Caco-2 (cell line): ENCODE results near the gene RIPK3. TPM values are rescaled to one million over a fixed set of nuclear protein-coding genes. Genes with fewer than 3 reads are reported as not detected.

Experiments used
- BruUV-seq: library from RNA; stranded (reverse); fragments of 400-500 nt; replicated peaks from 2 replicates; lab custom pipeline; 2021; lab: Mats Ljungman, UMichigan
- CTCF ChIA-PET: fragments of 300-600 bp; sonication (Branson Sonifier 250); formaldehyde crosslinking; loops from one replicate; lab custom pipeline; 2022; ENCODE audit warnings: antibody characterized with exemption; lab: Charles Lee
- POLR2A ChIA-PET: fragments of 300-600 bp; sonication (Branson Sonifier 250); formaldehyde crosslinking; loops from one replicate; lab custom pipeline; 2022; ENCODE audit warnings: antibody characterized with exemption; lab: Charles Lee
- DNase-seq, 2 experiments: peaks; one replicate each; pipeline versions ENCODE4 v3.0.0 to v3.0.0-alpha.2; 2020 to 2022
- H3K27me3 ChIP-seq: replicated peaks from 2 replicates; pipeline ENCODE4 v1.6.0; 2011; ENCODE audit warnings: low read length; ENCODE audit not compliant: control insufficient read depth, insufficient read depth
- H3K36me3 ChIP-seq: 2 replicates; pipeline ENCODE4 v1.5.1; 2011; ENCODE audit warnings: low read length; ENCODE audit not compliant: control insufficient read depth, insufficient read depth
- H3K4me1 ChIP-seq: fragments of 250-450 bp; sonication (Bioruptor Pico); 2 replicates; pipeline ENCODE4 v1.5.1; 2020; ENCODE audit warnings: mild to moderate bottlenecking
- H3K4me3 ChIP-seq: 2 replicates; pipeline ENCODE4 v1.5.1; 2011; ENCODE audit warnings: low read depth, mild to moderate bottlenecking, control low read depth, low read length
- H3K9me3 ChIP-seq: fragments of 250-450 bp; sonication (Bioruptor Pico); 2 replicates; pipeline ENCODE4 v1.5.1; 2020; ENCODE audit warnings: mild to moderate bottlenecking, moderate library complexity
- H3K27ac Mint-ChIP-seq: one replicate; pipeline ENCODE4 v1.8.0; 2022; ENCODE audit warnings: mixed read lengths; ENCODE audit not compliant: unreplicated experiment
- H3K27me3 Mint-ChIP-seq: one replicate; pipeline ENCODE4 v1.8.0; 2022; ENCODE audit warnings: mixed read lengths; ENCODE audit not compliant: insufficient read depth, unreplicated experiment
- H3K36me3 Mint-ChIP-seq: one replicate; pipeline ENCODE4 v1.8.0; 2022; ENCODE audit warnings: mild to moderate bottlenecking, mixed read lengths; ENCODE audit not compliant: insufficient read depth, unreplicated experiment
- H3K4me1 Mint-ChIP-seq: one replicate; pipeline ENCODE4 v1.8.0; 2022; ENCODE audit warnings: low read depth, mixed read lengths; ENCODE audit not compliant: unreplicated experiment
- H3K4me3 Mint-ChIP-seq: one replicate; pipeline ENCODE4 v1.8.0; 2022; ENCODE audit warnings: mild to moderate bottlenecking, moderate library complexity, mixed read lengths; ENCODE audit not compliant: unreplicated experiment
- H3K9me3 Mint-ChIP-seq: one replicate; pipeline ENCODE4 v1.8.0; 2022; ENCODE audit warnings: mixed read lengths; ENCODE audit not compliant: unreplicated experiment
- intact Hi-C: fragments of 100-400 bp; cut with micrococcal nuclease; formaldehyde crosslinking; loops from one replicate; pipeline ENCODE4 v1.10.0; 2022; ENCODE audit not compliant: unreplicated experiment
- total RNA-seq: library from RNA; stranded (reverse); gene quantifications from 2 replicates; pipeline ENCODE4 v1.2.3, GENCODE V29; 2022
- TF ChIP-seq, protein P1 (sequence below), 2 experiments: fragments of 200-600 bp in 1 of 2; IDR thresholded peaks; 1 replicate in 1 of 2; 2 replicates in 1 of 2; pipeline versions ENCODE4 v1.5.1 to v1.8.0; 2011 to 2022; ENCODE audit warnings: antibody characterized with exemption in 1 of 2, control low read depth in 1 of 2, inconsistent platforms in 1 of 2, low read depth in 1 of 2, low read length in 1 of 2, mild to moderate bottlenecking in 1 of 2, moderate library complexity in 1 of 2; ENCODE audit not compliant: insufficient read depth in 1 of 2, severe bottlenecking in 1 of 2, unreplicated experiment in 1 of 2

RIPK3 gene
- total RNA-seq, 1 experiment from 2014 or later = 1.5 TPM

DNA sequence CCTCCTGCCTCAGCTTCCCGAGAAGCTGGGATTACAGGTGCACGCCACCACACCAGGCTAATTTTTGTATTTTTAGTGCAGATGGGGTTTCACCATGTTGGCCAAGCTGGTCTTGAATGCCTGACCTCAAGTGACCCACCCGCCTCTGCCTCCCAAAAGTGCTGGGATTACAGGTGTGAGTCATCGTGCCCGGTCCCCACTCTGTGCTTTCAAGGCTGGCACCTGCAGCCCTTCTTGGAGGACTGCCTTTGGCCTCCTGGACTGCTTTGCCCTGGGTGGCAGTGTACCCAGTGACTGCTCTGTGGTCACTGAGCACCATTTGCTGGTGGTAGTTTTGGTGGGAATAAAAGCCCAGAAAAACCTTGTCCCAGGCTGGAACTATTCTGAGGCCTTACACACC lies 52.8 kb downstream of the RIPK3 start:
- no peaks in the 10 kb centered on the region for H3K4me1 Mint-ChIP-seq
- H3K27ac Mint-ChIP-seq = no peak overlapping the region
- H3K36me3 Mint-ChIP-seq = peaks cover 2% of the 10 kb centered on the region
- ChIA-PET POLR2A (no interaction called here), CTCF (no interaction called here)
- TF ChIP-seq, protein P1, sequence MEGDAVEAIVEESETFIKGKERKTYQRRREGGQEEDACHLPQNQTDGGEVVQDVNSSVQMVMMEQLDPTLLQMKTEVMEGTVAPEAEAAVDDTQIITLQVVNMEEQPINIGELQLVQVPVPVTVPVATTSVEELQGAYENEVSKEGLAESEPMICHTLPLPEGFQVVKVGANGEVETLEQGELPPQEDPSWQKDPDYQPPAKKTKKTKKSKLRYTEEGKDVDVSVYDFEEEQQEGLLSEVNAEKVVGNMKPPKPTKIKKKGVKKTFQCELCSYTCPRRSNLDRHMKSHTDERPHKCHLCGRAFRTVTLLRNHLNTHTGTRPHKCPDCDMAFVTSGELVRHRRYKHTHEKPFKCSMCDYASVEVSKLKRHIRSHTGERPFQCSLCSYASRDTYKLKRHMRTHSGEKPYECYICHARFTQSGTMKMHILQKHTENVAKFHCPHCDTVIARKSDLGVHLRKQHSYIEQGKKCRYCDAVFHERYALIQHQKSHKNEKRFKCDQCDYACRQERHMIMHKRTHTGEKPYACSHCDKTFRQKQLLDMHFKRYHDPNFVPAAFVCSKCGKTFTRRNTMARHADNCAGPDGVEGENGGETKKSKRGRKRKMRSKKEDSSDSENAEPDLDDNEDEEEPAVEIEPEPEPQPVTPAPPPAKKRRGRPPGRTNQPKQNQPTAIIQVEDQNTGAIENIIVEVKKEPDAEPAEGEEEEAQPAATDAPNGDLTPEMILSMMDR (IDR thresholded peaks at IDR 0.05; ENCODE audit: insufficient read depth in 1 of 2, low read depth in 1 of 2, low read length in 1 of 2, severe bottlenecking in 1 of 2, unreplicated experiment in 1 of 2) = no peak
- BruUV-seq = no TSS peak
- no peaks in the 10 kb centered on the region for H3K27me3 Mint-ChIP-seq
- H3K9me3 ChIP-seq = no peaks in the 10 kb centered on the region
- H3K9me3 Mint-ChIP-seq = no peaks in the 10 kb centered on the region
- H3K36me3 ChIP-seq = no peaks in the 10 kb centered on the region
- no peaks in the 10 kb centered on the region for H3K27me3 ChIP-seq
- H3K4me1 ChIP-seq = no peaks in the 10 kb centered on the region
- no peak overlapping the region for H3K4me3 Mint-ChIP-seq
- intact Hi-C loops = no loop called here
- DNase-seq = no peak
- no peak overlapping the region for H3K4me3 ChIP-seq

Other genes starting within 250 kb of the RIPK3 start
- 132 and 146 TPM in 2 replicates for gene PCK2, start 245.7 kb downstream of the RIPK3 start, total RNA-seq
- 58.1 and 65.9 TPM in 2 replicates for gene DCAF11, start 225.2 kb downstream of the RIPK3 start, total RNA-seq
- gene NRL, start 225.0 kb downstream of the RIPK3 start, total RNA-seq = 2.1 and 2.3 TPM in 2 replicates
- 0.39 and 0.44 TPM in 2 replicates for gene FITM1, start 209.3 kb downstream of the RIPK3 start, total RNA-seq
- 130 and 141 TPM in 2 replicates for gene PSME1, start 203.8 kb downstream of the RIPK3 start, total RNA-seq
- 31.1 and 32.4 TPM in 2 replicates for gene EMC9, start 198.4 kb downstream of the RIPK3 start, total RNA-seq
- gene PSME2, start 193.4 kb downstream of the RIPK3 start, total RNA-seq = 142 and 145 TPM in 2 replicates
- 72.2 and 77.6 TPM in 2 replicates for gene RNF31, start 192.5 kb downstream of the RIPK3 start, total RNA-seq
- gene IRF9, start 178.7 kb downstream of the RIPK3 start, total RNA-seq = 54.1 and 55.4 TPM in 2 replicates
- 8.4 and 10.6 TPM in 2 replicates for gene REC8, start 167.9 kb downstream of the RIPK3 start, total RNA-seq
- gene IPO4, start 151.2 kb downstream of the RIPK3 start, total RNA-seq = 85.4 and 95.8 TPM in 2 replicates
- 41.9 and 47.1 TPM in 2 replicates for gene TM9SF1, start 144.6 kb downstream of the RIPK3 start, total RNA-seq
- gene TSSK4, start 134.3 kb downstream of the RIPK3 start, total RNA-seq = not detected in 2 replicates
- gene CHMP4A, start 126.5 kb downstream of the RIPK3 start, total RNA-seq = 57.7 and 58.7 TPM in 2 replicates
- 19.6 and 20.5 TPM in 2 replicates for gene MDP1, start 123.9 kb downstream of the RIPK3 start, total RNA-seq
- 210 and 218 TPM in 2 replicates for gene NEDD8, start 107.6 kb downstream of the RIPK3 start, total RNA-seq
- gene GMPR2, start 107.1 kb downstream of the RIPK3 start, total RNA-seq = 76.9 and 80.1 TPM in 2 replicates
- 33.4 and 34.4 TPM in 2 replicates for gene TINF2, start 97.4 kb downstream of the RIPK3 start, total RNA-seq
- 5.9 and 6.1 TPM in 2 replicates for gene TGM1, start 76.8 kb downstream of the RIPK3 start, total RNA-seq
- 27.1 and 30.4 TPM in 2 replicates for gene RABGGTA, start 68.4 kb downstream of the RIPK3 start, total RNA-seq
- 15.6 and 18.1 TPM in 2 replicates for gene DHRS1, start 40.2 kb downstream of the RIPK3 start, total RNA-seq
- 35.1 and 38.3 TPM in 2 replicates for gene NOP9, start 40.1 kb downstream of the RIPK3 start, total RNA-seq
- gene CIDEB, start 32.0 kb downstream of the RIPK3 start, total RNA-seq = 3.5 and 7.2 TPM in 2 replicates
- 10.3 and 12.3 TPM in 2 replicates for gene LTB4R2, start 29.9 kb downstream of the RIPK3 start, total RNA-seq
- 7.3 and 7.8 TPM in 2 replicates for gene LTB4R, start 28.5 kb downstream of the RIPK3 start, total RNA-seq
- 0.57 and 0.60 TPM in 2 replicates for gene ADCY4, start 4.9 kb downstream of the RIPK3 start, total RNA-seq
- 0.84 and 0.88 TPM in 2 replicates for gene NFATC4, start 28.2 kb upstream of the RIPK3 start, total RNA-seq
- gene NYNRIN, start 59.0 kb upstream of the RIPK3 start, total RNA-seq = 5.9 and 6.1 TPM in 2 replicates
- 1.1 and 1.4 TPM in 2 replicates for gene CBLN3, start 89.7 kb upstream of the RIPK3 start, total RNA-seq
- 50.0 and 50.5 TPM in 2 replicates for gene KHNYN, start 90.0 kb upstream of the RIPK3 start, total RNA-seq
- 44.1 and 45.8 TPM in 2 replicates for gene SDR39U1, start 102.8 kb upstream of the RIPK3 start, total RNA-seq
- not detected in 2 replicates for gene CMA1, start 168.3 kb upstream of the RIPK3 start, total RNA-seq
- not detected in 2 replicates for gene CTSG, start 236.3 kb upstream of the RIPK3 start, total RNA-seq